Ishikawa (cell line): ENCODE measurements around the gene TMEM238.

Experiments used
- CEBPB ChIP-seq: IDR thresholded peaks from 2 replicates; pipeline ENCODE4 v1.6.1; 2012
- CREB1 ChIP-seq: IDR thresholded peaks from 2 replicates; pipeline ENCODE4 v1.6.1; 2012; ENCODE audit warnings: low read depth
- EGR1 ChIP-seq: IDR thresholded peaks from 2 replicates; pipeline ENCODE4 v1.6.1; 2012
- EP300 ChIP-seq: IDR thresholded peaks from 2 replicates; pipeline ENCODE4 v1.6.1; 2012; ENCODE audit warnings: borderline replicate concordance
- FOXM1 ChIP-seq: IDR thresholded peaks from 2 replicates; pipeline ENCODE4 v1.6.1; 2012; ENCODE audit warnings: low read depth, borderline replicate concordance
- NFIC ChIP-seq: IDR thresholded peaks from 2 replicates; pipeline ENCODE4 v1.6.1; 2012
- RAD21 ChIP-seq: IDR thresholded peaks from 2 replicates; pipeline ENCODE4 v1.6.1; 2012; ENCODE audit warnings: low read depth
- TAF1 ChIP-seq: IDR thresholded peaks from 2 replicates; pipeline ENCODE4 v1.6.1; 2012; ENCODE audit warnings: low read depth, mild to moderate bottlenecking
- TCF12 ChIP-seq: IDR thresholded peaks from 2 replicates; pipeline ENCODE4 v1.6.1; 2012; ENCODE audit warnings: low read depth
- TEAD4 ChIP-seq: IDR thresholded peaks from 2 replicates; pipeline ENCODE4 v1.6.1; 2012
- YY1 ChIP-seq: IDR thresholded peaks from 2 replicates; pipeline ENCODE4 v1.6.1; 2012; ENCODE audit warnings: low read depth
- ZBTB7A ChIP-seq: IDR thresholded peaks from 2 replicates; pipeline ENCODE4 v1.6.1; 2012; ENCODE audit warnings: low read depth
- TF ChIP-seq, protein P1 (sequence below): IDR thresholded peaks from 2 replicates; pipeline ENCODE4 v1.6.1; 2012
- TF ChIP-seq, protein P2 (sequence below): IDR thresholded peaks from 2 replicates; pipeline ENCODE4 v1.6.1; 2012; ENCODE audit warnings: low read depth, mild to moderate bottlenecking
- TF ChIP-seq, protein P3 (sequence below): IDR thresholded peaks from 2 replicates; pipeline ENCODE4 v1.6.1; 2012

The TMEM238 gene

DNA sequence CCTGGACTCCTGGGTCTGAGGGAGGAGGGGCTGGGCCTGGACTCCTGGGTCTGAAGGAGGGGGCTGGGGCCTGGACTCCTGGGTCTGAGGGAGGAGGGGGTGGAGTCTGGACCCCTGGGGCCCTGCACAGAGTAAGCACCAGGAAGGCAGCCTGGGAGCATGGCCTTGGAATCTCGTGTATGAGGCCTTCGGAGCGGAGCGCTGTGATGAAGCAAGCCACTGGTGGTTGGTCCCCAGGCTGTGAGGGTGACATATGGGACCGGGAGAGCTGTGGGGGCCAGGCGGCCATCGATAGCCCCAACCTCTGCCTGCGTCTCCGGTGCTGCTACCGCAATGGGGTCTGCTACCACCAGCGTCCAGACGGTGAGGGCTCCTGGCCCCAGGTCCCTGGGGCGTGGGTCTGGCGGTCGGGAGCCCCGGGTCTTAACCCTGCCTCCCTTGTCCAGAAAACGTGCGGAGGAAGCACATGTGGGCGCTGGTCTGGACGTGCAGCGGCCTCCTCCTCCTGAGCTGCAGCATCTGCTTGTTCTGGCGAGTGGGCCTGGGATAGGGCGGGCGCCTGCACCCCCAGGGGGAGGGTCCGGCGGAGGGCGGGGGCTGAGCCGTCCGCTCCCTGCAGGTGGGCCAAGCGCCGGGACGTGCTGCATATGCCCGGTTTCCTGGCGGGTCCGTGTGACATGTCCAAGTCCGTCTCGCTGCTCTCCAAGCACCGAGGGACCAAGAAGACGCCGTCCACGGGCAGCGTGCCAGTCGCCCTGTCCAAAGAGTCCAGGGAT, 6.5 kb downstream of the TMEM238 start:
- TF ChIP-seq NFIC (no peak), FOXM1 (no peak), TEAD4 (no peak), YY1 (no peak), EGR1 (no peak), RAD21 (no peak)

DNA sequence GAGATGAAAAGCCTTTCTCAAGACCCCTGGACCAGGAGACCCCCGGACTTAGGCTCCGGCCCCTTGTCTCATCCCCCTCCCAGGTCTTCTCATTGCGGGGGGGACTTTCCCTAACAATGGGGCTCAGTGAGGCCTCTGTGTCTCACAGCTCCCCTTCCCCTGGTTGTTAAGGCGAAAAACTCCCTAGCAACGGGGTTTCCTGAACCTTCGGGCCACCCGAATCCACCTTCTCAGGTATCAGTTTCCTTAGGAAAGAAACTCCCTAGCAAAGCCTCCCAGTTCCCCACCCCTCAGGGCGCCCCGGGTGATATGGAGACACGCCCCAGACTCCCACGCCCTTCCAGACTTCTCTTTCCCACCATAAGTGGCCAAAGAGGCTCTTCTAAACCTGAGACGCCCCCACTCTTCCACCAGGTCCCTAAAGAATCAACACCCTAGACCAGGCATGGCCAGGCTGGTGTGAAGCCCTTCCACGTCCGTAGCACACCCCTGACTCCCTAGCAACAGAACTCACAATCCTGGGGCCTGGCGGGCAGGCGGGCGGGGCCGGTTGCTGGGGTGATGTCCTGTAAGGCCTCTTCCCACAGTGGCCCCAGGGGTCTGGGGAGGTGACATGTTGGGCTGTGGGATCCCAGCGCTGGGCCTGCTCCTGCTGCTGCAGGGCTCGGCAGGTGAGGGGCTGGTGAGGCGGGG, 7.7 kb downstream of the TMEM238 start, which contains the start of gene TMEM190:
Gene TMEM190 (plus strand): TSS at position 586 of the 693 bp plus-strand sequence. CDS start 28 bp downstream, at position 614.
- TF ChIP-seq, protein P1, sequence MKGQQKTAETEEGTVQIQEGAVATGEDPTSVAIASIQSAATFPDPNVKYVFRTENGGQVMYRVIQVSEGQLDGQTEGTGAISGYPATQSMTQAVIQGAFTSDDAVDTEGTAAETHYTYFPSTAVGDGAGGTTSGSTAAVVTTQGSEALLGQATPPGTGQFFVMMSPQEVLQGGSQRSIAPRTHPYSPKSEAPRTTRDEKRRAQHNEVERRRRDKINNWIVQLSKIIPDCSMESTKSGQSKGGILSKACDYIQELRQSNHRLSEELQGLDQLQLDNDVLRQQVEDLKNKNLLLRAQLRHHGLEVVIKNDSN = no peak

DNA sequence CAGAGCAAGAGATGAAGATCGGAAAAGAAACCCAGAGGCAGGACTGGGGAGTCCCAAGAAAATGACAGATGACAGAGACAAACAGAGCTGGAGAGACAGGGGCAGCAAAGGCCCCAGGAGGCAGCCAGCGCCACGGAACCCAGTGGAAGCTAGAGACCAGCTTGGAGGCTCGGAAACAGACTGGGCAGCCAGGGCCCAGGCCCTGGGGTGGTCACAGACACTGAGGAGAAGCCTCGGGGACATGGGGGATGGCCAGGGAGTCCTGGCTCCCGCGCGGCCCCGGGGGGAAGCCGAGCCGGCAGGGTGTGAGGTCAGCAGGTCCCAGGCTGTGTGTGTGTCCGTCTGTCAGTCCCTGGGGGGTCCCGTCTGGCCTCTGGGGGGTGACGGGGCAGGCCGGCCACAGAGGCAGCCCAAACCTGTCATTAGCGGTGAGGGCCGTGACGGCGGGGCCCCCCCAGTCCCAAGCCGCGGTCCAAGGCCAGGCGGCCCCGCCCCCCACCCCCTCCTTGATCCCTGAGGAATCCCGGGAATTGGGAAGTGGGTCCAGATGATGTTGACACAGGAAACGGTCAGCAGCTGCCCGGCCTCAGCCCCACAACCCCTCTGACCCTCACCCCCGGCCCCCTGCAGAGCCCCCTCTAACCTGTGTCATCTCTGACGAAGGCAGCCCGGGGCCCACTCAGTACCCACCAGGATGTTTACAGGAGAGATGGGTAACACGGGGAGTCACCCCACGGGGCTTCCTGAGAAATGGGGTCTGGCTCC, 9.9 kb downstream of the TMEM238 start:
- TF ChIP-seq, protein P2, sequence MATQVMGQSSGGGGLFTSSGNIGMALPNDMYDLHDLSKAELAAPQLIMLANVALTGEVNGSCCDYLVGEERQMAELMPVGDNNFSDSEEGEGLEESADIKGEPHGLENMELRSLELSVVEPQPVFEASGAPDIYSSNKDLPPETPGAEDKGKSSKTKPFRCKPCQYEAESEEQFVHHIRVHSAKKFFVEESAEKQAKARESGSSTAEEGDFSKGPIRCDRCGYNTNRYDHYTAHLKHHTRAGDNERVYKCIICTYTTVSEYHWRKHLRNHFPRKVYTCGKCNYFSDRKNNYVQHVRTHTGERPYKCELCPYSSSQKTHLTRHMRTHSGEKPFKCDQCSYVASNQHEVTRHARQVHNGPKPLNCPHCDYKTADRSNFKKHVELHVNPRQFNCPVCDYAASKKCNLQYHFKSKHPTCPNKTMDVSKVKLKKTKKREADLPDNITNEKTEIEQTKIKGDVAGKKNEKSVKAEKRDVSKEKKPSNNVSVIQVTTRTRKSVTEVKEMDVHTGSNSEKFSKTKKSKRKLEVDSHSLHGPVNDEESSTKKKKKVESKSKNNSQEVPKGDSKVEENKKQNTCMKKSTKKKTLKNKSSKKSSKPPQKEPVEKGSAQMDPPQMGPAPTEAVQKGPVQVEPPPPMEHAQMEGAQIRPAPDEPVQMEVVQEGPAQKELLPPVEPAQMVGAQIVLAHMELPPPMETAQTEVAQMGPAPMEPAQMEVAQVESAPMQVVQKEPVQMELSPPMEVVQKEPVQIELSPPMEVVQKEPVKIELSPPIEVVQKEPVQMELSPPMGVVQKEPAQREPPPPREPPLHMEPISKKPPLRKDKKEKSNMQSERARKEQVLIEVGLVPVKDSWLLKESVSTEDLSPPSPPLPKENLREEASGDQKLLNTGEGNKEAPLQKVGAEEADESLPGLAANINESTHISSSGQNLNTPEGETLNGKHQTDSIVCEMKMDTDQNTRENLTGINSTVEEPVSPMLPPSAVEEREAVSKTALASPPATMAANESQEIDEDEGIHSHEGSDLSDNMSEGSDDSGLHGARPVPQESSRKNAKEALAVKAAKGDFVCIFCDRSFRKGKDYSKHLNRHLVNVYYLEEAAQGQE = no peak
- TF ChIP-seq TCF12 (no peak), TAF1 (no peak), ZBTB7A (no peak), TEAD4 (no peak), EGR1 (no peak), RAD21 (no peak), EP300 (no peak), CREB1 (no peak), CEBPB (no peak), YY1 (no peak), FOXM1 (no peak), NFIC (no peak)
- TF ChIP-seq, protein P3, sequence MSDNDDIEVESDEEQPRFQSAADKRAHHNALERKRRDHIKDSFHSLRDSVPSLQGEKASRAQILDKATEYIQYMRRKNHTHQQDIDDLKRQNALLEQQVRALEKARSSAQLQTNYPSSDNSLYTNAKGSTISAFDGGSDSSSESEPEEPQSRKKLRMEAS = no peak
- TF ChIP-seq, protein P1 = no peak

DNA sequence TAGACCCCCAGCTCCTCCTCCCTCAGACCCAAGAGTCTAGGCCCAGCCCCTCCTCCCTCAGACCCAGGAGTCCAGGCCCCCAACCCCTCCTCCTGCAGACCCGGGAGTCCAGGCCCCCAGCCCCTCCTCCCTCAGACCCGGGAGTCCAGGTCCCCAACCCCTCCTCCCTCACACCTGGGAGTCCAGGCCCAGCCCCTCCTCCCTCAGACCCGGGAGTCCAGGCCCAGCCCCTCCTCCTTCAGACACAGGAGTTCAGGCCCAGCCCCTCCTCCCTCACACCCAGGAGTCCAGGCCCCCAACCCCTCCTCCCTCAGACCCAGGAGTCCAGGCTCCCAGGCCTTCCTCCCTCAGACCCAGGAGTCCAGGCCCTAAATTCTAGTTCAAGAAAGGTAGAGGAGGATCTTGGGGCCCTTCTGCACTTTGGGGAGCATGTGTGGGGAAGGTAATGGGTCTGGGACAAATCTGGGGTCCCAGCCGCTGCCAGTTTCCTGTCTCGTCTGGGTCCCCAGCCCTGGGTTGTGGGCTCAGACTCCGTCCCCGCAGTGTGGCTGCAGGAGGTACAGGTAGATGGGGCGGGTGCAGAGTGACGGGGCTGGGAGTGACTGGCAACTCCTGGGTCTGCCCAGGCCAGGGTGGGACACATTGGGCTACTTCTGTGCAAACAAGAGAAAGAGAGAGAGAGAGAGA, 10.6 kb downstream of the TMEM238 start:
- TF ChIP-seq EGR1 = no peak
- TF ChIP-seq ZBTB7A = 0 out of 2 replicates have a peak, but pooled peaks have one; percentile 25
- TF ChIP-seq, protein P1 = no peak

DNA sequence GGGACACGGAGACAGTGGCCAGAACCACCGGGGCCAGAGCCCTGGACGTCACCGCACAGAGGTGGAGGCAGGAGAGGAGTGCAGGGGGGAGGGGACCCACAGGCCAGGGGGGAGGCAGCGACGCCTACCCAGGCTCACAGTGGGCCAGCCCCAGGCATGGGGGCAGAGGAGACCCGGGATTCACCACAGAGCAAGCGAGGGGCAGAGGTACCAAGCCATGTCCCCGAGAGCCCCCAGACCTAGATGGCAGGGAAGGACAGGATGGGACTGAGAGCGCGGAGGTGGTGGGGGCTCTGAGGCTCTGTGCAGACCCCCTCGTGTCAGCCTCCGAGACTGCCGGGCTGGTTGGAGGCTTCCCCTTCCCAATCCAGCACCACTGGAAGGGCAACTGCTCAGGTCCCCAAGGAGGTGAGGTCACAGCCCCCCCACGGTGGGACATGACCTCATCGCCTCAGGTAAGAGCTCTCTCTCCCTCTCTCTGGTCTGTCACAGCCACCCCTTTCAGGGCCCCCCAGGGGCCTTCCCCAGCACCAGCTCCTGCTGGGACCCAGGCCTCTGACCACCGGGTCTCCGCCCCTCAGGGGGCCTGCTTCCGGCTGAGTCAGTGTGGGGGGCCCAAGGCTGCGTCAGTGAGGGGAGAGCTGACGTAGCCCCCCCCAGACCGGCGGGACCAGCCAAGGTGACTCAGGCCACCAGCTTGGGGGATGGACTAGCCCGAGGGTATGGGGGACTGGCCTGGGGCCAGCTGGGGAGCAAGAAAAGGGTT, 11.6 kb downstream of the TMEM238 start:
- TF ChIP-seq, protein P3 = no peak
- TF ChIP-seq NFIC = peak; percentile 22; the same call in 1 of the 2 replicates
- TF ChIP-seq ZBTB7A = peak; percentile 78
- TF ChIP-seq FOXM1 = no peak
- no peak for TF ChIP-seq TEAD4
- TF ChIP-seq RAD21 = no peak
- TF ChIP-seq CREB1 = 0 out of 2 replicates have a peak, but pooled peaks have one; percentile 11
